Measurements from ENCODE around the gene LHCGR. TPM values are rescaled to one million over a fixed set of nuclear protein-coding genes. Genes with fewer than 3 reads are reported as not detected.

LHCGR gene
- total RNA-seq, 4 donors from 2014 or later, result not detected

GRCh38 chr2:48754874-48755273 is 650 bp downstream of the LHCGR start:
- DNase-seq, result no peak
- H3K4me3 ChIP-seq, result no peak overlapping the region

DNA sequence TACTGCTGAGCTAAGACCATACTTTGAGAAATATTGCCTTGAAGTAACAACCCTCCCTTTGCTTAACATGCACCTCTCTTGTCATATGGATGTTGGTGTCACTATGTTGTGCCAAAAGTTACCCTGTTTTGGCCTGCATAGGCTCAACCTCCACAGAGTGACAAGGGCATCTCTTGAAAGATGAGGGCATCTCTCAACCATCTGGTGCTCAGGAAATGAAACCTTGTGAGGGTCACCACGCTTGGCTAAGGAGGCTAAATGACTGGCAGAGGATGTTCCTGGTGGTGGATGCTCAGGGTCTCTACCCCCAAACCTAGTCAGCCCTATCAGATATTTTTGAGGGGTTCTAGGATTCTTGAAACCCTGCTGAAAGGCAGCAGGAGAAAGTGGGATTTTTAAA is 2.3 kb downstream of the LHCGR start:
- Histone ChIP-seq H3K27me3 (peaks cover 29% of the 10 kb centered on the region), H3K9me3 (no peaks in the 10 kb centered on the region), H3K4me3 (no peak overlapping the region), H3K4me1 (no peaks in the 10 kb centered on the region), H3K36me3 (no peaks in the 10 kb centered on the region), H3K27ac (no peak overlapping the region)
- 80% methylated on average over 1 of the region's 1 CpG; no CpG with 5 or more reads in 1 of the 2 donors for WGBS, 2 donors (ENCODE audit: low coverage in 1 of 2)
- in situ Hi-C loops (cut with MboI; ENCODE audit: low pct_ligation_motif_present in 1 of 4, low pct_unique_long_range_greater_than_20kb in 1 of 4, low sequenced_read_pairs in 3 of 4) (no loop called here), intact Hi-C loops (cut with DNase I; ENCODE audit: low total_unique reads) (no loop called here)
- TF ChIP-seq POLR2A (IDR thresholded peaks at IDR 0.05), result no peak
- TF ChIP-seq EP300 (IDR thresholded peaks at IDR 0.05; ENCODE audit: low read depth), result no peak
- no peak for TF ChIP-seq POLR2AphosphoS5 (IDR thresholded peaks at IDR 0.05)
- no peak for TF ChIP-seq CTCF (IDR thresholded peaks at IDR 0.05)
- DNase-seq, result no peak

More at GRCh38 chr2:48754874-48755273, 650 bp downstream of the LHCGR start:
- peaks cover 29% of the 10 kb centered on the region for H3K27me3 ChIP-seq
- TF ChIP-seq POLR2A (IDR thresholded peaks at IDR 0.05), result no peak
- TF ChIP-seq CTCF (IDR thresholded peaks at IDR 0.05), result no peak
- no peak for TF ChIP-seq EP300 (IDR thresholded peaks at IDR 0.05; ENCODE audit: low read depth)
- TF ChIP-seq POLR2AphosphoS5 (IDR thresholded peaks at IDR 0.05), result no peak
- H3K4me1 ChIP-seq, result no peaks in the 10 kb centered on the region
- no peak overlapping the region for H3K27ac ChIP-seq
- no peaks in the 10 kb centered on the region for H3K36me3 ChIP-seq
- H3K9me3 ChIP-seq, result no peaks in the 10 kb centered on the region
- 81% methylated on average over 10 of the region's 10 CpGs; no CpG with 5 or more reads in 1 of the 2 donors for WGBS, 2 donors (ENCODE audit: low coverage in 1 of 2)
- intact Hi-C loops (cut with DNase I; ENCODE audit: low total_unique reads) (no loop called here), in situ Hi-C loops (cut with MboI; ENCODE audit: low pct_ligation_motif_present in 1 of 4, low pct_unique_long_range_greater_than_20kb in 1 of 4, low sequenced_read_pairs in 3 of 4) (no loop called here)

GRCh38 chr2:48750128-48750739 is 5.3 kb downstream of the LHCGR start:
- no peak overlapping the region for H3K4me3 ChIP-seq
- no peaks in the 10 kb centered on the region for H3K4me1 ChIP-seq
- no peaks in the 10 kb centered on the region for H3K9me3 ChIP-seq
- H3K36me3 ChIP-seq, result no peaks in the 10 kb centered on the region
- H3K27ac ChIP-seq, result no peak overlapping the region
- no peak for DNase-seq
- H3K27me3 ChIP-seq, result peaks cover 19% of the 10 kb centered on the region
- no peak for TF ChIP-seq CTCF (IDR thresholded peaks at IDR 0.05)
- TF ChIP-seq POLR2A (IDR thresholded peaks at IDR 0.05), result no peak
- no peak for TF ChIP-seq EP300 (IDR thresholded peaks at IDR 0.05; ENCODE audit: low read depth)
- no peak for TF ChIP-seq POLR2AphosphoS5 (IDR thresholded peaks at IDR 0.05)
- intact Hi-C loops (cut with DNase I; ENCODE audit: low total_unique reads), result no loop called here
- in situ Hi-C loops (cut with MboI; ENCODE audit: low pct_ligation_motif_present in 1 of 4, low pct_unique_long_range_greater_than_20kb in 1 of 4, low sequenced_read_pairs in 3 of 4), result no loop called here

DNA sequence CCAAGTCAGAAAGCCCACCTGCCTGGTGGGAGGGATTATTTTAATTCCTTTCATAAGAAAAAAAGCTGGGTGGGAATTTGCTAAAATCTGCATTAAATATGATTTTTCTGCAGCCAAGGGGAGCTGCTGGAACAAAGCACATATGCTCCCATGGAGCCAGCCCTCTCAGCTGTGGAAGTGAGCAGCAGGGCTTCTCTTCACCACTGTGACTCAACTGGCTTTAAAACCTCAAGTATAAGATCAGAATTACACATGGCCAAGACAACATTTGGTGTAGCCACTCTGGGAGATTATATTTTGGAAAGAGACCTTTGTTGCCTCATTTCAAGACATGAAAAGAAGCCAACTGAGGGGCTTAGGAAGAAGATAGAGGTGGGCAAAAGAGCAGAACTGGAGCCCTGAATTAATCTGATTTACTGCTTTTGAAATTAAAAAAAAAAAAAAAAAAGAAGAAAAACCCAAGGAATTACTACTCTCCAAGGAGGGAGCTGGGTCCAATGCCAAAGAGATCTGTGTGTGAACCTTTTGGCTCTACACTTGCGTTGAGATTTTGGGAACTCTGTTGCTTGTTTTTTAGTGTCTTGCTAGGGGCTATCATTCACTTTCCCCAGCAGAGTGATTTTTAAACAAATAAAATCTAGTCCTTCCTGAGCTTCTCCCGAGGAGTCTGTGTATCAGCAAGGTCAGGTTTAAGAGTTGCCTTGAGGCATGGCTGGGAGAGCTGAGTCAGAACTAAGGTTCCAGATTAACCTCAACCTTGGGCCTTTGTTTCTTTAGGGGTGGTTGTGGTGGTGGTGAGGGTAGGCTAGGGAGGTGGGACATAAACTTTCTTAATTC is 6.0 kb downstream of the LHCGR start:
- H3K4me3 ChIP-seq, result no peak overlapping the region
- no peaks in the 10 kb centered on the region for H3K36me3 ChIP-seq
- H3K27ac ChIP-seq, result no peak overlapping the region
- intact Hi-C loops (cut with DNase I; ENCODE audit: low total_unique reads), result no loop called here
- 54 to 91% methylated on average over 1 to 2 of the region's 2 CpGs for WGBS, 2 donors (ENCODE audit: low coverage in 1 of 2)
- DNase-seq, result no peak
- in situ Hi-C loops (cut with MboI; ENCODE audit: low pct_ligation_motif_present in 1 of 4, low pct_unique_long_range_greater_than_20kb in 1 of 4, low sequenced_read_pairs in 3 of 4), result no loop called here
- H3K27me3 ChIP-seq, result peaks cover 11% of the 10 kb centered on the region
- no peaks in the 10 kb centered on the region for H3K9me3 ChIP-seq
- no peak for TF ChIP-seq EP300 (IDR thresholded peaks at IDR 0.05; ENCODE audit: low read depth)
- TF ChIP-seq POLR2AphosphoS5 (IDR thresholded peaks at IDR 0.05), result no peak
- no peak for TF ChIP-seq CTCF (IDR thresholded peaks at IDR 0.05)
- no peak for TF ChIP-seq POLR2A (IDR thresholded peaks at IDR 0.05)
- no peaks in the 10 kb centered on the region for H3K4me1 ChIP-seq
